NCI-H2107 treated with DMSO at 0.1 percent for 48 hours (cell line): ENCODE measurements around the gene PARK7.

Experiments used
- DNase-seq: peaks from one replicate; lab custom pipeline; 2025; ENCODE audit not compliant: unreplicated experiment; lab: John Stamatoyannopoulos, UW

Gene PARK7

GRCh38 chr1:8006037-8006963 lies 44.8 kb downstream of the PARK7 start:
- no peak for DNase-seq

DNA sequence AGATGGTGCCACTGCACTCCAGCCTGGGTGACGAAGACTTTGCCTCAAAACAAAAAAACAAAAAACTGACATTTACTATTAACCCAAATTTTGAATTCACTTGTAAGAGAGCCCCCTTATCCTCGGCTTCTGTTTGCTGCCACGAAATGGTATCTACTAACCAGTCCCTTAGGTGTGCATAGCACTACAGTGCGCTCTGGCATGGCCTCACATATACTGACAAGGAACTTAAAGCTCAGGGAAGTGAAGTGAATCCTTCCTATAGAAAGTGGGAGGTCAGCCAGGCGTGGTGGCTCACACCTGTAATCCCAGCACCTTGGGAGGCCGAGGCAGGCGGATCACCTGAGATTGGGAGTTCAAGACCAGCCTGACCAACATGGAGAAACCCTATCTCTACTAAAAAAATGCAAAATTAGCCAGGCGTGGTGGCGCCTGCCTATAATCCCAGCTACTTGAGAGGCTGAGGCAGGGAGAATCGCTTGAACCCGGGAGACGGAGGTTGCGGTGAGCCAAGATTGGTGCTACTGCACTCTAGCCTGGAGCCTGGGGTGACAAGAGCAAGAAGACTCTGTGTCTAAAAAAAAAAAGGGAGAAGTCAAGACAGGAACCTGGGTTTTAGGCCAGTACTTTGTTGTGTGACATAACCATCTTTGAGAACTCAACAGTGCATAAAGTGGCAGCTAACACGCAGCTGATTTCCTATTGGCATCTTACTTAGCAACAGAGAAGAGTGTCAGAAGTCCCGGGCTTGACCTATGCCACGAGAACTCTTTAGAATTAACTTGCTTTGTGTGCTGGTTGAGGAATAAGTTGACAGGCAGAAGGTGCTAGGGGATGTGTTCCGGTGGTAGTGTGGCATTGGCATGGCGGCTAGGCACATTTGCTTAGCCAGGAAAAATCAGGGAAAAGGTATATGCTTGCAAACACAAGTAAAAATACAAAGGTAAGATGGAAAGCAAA lies 47.8 kb downstream of the PARK7 start:
- no peak for DNase-seq

DNA sequence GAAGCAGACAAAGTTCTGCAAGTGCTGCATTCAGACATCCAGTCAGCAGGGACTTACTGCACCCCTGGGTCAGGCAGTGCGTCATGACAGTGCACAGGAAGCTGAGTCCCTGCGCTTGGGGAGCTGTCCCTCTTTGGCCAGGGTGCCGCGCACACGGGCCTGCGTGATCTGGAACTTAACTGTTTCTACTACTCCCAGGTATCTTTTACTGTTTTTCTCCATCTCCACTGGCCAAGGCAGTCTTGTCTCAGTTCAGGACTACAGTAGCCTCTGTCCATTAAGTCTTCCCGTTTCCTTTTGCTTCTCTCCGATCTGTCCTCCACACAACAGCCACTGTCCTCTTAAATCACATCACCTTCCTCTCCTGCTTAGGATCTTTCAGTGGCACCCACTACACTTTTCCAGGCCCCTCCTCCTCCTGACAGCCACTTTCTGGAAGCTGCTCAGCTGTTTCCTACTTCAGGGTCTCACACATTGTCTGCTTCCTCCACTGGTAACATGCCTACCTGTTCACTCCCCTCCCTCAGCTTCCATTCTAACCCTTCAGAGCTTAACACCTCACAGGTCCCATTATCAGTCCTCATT lies 48.7 kb downstream of the PARK7 start:
- DNase-seq, result no peak

DNA sequence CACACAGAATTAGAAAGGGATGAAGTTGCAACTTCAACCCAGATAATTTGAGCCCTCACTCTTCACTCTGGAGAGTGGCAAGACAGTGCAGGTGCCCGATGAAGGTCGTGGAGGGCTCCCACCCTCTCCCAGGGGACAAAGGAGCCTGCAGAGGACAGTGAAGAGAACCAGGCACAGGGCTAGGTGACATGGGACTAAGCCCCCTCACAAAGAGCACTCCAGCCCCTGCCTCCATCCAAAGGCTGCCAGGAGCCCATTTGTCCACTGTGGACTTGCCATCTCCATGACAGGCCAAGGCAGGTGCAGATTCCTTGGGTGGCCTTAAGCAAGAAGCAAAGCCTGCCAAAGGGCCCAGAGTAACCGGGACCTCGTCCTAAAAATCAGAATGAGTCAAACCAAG lies 49.5 kb downstream of the PARK7 start:
- no peak for DNase-seq

GRCh38 chr1:8011923-8012858 lies 50.7 kb downstream of the PARK7 start:
- no peak for DNase-seq

DNA sequence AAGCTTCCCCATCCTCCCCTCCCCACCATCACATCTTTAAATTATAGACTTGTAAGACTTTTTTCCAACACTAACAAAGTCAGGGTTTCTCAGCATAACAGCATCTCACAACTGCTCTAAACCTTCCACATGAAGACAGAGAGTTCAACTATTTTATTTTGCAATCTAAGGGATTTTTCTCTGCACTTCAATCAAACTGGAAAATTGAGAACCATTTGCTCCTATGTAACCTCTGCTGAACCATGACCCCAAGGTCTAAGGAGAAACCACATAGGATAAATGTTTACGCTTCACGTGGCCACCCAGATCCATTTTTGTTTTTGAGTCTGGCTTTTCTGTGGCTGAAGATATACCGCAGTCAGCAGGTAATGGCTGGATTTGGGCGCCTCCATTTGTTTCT lies 51.4 kb downstream of the PARK7 start:
- DNase-seq, result no peak

- DNase-seq, result no peak
These were observed 51.9 kb downstream of the PARK7 start for GRCh38 chr1:8013399-8013798.

GRCh38 chr1:8013800-8014199 lies 52.3 kb downstream of the PARK7 start:
- DNase-seq, result no peak

GRCh38 chr1:8014381-8014988 lies 53.0 kb downstream of the PARK7 start:
- no peak for DNase-seq

GRCh38 chr1:8015036-8015808 lies 53.7 kb downstream of the PARK7 start:
- no peak for DNase-seq

GRCh38 chr1:8015809-8016165 lies 54.3 kb downstream of the PARK7 start:
- DNase-seq, result no peak

GRCh38 chr1:8016210-8016894 lies 54.8 kb downstream of the PARK7 start:
- DNase-seq, result no peak

- no peak for DNase-seq
These were observed 55.4 kb downstream of the PARK7 start for GRCh38 chr1:8016895-8017241.

DNA sequence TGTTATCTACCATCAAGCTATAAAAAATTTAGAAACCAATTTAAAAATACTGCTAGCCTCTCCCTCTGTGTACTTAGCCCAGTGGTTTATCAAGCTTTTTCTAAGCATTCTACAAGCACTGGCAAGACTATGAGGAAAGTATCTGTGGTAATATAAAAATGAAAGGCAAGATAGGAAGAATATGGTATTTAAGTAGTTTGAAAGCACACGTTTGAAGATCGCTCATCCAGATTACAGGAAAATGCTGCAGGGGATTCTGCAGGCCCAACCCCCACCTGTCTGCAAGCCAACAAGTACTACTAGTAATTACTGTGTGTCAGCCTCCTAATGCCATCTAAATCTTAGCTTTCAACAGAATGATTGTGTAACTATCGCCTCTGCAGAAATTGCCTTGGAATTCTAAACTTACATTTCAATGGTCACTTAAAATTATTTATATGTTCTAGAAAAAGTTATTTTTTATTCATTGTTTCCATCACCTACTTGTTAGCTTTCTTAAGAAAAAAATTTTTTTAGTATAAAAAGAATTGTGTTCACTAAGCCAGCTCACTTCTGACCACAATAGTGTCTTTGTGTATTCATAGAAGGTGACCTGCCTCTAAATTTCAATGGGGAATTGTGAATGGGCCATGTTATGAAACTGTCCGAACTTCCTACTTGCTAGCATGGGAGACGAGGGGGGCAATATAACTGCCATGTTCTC lies 56.1 kb downstream of the PARK7 start:
- no peak for DNase-seq

GRCh38 chr1:8018492-8019228 lies 57.1 kb downstream of the PARK7 start:
- DNase-seq, result no peak

GRCh38 chr1:8019229-8019620 lies 57.7 kb downstream of the PARK7 start:
- no peak for DNase-seq

GRCh38 chr1:8020032-8020431 lies 58.5 kb downstream of the PARK7 start:
- DNase-seq, result no peak
